SK-N-SH (cell line): ENCODE results near the gene ATXN2. TPM values are rescaled to one million over a fixed set of nuclear protein-coding genes. Genes with fewer than 3 reads are reported as not detected.
A peak's percentile ranks its signal among the peaks of the same experiment; 100 is the strongest.

Experiments used
- CTCF ChIA-PET: fragments of 300-600, 350-600 bp; formaldehyde crosslinking; extraction: SDS; loops from one replicate; lab custom pipeline; 2021; lab: Yijun Ruan, JAX
- POLR2A ChIA-PET: fragments of 350-600 bp; sonication (Branson Sonifier 250); formaldehyde crosslinking; extraction: SDS; loops from one replicate; lab custom pipeline; 2020; ENCODE audit warnings: antibody characterized with exemption, inconsistent platforms; lab: Yijun Ruan, JAX
- DNase-seq: peaks from one replicate; pipeline ENCODE4 v3.0.0; 2012
- H2AFZ ChIP-seq: fragments of 200-600 bp; sonication (generic); 2 replicates; pipeline ENCODE4 v1.8.1; 2016; ENCODE audit warnings: antibody characterized with exemption, mild to moderate bottlenecking, low read depth
- H3F3A ChIP-seq: fragments of 200-600 bp; sonication (generic); replicated peaks from 2 replicates; pipeline ENCODE3; 2016; ENCODE audit warnings: antibody characterized with exemption, mild to moderate bottlenecking; ENCODE audit not compliant: insufficient read depth
- H3K27ac ChIP-seq, 2 experiments: fragments of 200-500 bp in 1 of 2; fragments of 200-600 bp in 1 of 2; sonication (Bioruptor generic) in 1 of 2; sonication (generic), shearing (Covaris generic) in 1 of 2; 2 replicates each; pipeline versions ENCODE4 v1.5.1 to v1.6.1; 2014 to 2016; ENCODE audit warnings: low read depth in 2 of 2, inconsistent platforms in 1 of 2, low read length in 1 of 2, mild to moderate bottlenecking in 1 of 2, mixed read lengths in 1 of 2
- H3K27me3 ChIP-seq: fragments of 200-600 bp; sonication (generic), shearing (Covaris generic); 2 replicates; pipeline ENCODE4 v1.6.1; 2016; ENCODE audit warnings: mixed run types; ENCODE audit not compliant: insufficient read depth
- H3K36me3 ChIP-seq, 2 experiments: fragments of 200-500 bp in 1 of 2; fragments of 200-600 bp in 1 of 2; sonication (Bioruptor generic) in 1 of 2; sonication (generic) in 1 of 2; replicated peaks in 1 of 2; 2 replicates each; pipeline versions ENCODE3 to v1.5.1; 2014 to 2016; ENCODE audit warnings: low read length in 1 of 2, mild to moderate bottlenecking in 1 of 2; ENCODE audit not compliant: insufficient read depth in 2 of 2, control insufficient read depth in 1 of 2
- H3K4me1 ChIP-seq, 2 experiments: fragments of 200-500 bp in 1 of 2; fragments of 200-600 bp in 1 of 2; sonication (Bioruptor generic) in 1 of 2; sonication (generic), shearing (Covaris generic) in 1 of 2; 2 replicates each; pipeline versions ENCODE4 v1.5.1 to v1.6.1; 2014 to 2016; ENCODE audit warnings: low read depth in 1 of 2, low read length in 1 of 2, mixed run types in 1 of 2; ENCODE audit not compliant: insufficient read depth in 2 of 2, control insufficient read depth in 1 of 2
- H3K4me2 ChIP-seq: fragments of 200-600 bp; sonication (generic), shearing (Covaris generic); 2 replicates; pipeline ENCODE4 v1.6.1; 2017; ENCODE audit warnings: mixed run types
- H3K4me3 ChIP-seq, 2 experiments: fragments of 200-500 bp in 1 of 2; fragments of 200-600 bp in 1 of 2; sonication (Bioruptor generic) in 1 of 2; sonication (generic), shearing (Covaris generic) in 1 of 2; 2 replicates each; pipeline versions ENCODE4 v1.5.1 to v1.8.1; 2014 to 2016; ENCODE audit warnings: low read depth in 2 of 2, inconsistent platforms in 1 of 2, low read length in 1 of 2, mild to moderate bottlenecking in 1 of 2, mixed read lengths in 1 of 2, moderate library complexity in 1 of 2
- H3K79me2 ChIP-seq: fragments of 200-600 bp; sonication (generic); 2 replicates; pipeline ENCODE4 v1.8.1; 2017; ENCODE audit warnings: mild to moderate bottlenecking; ENCODE audit not compliant: insufficient read depth
- H3K9ac ChIP-seq: fragments of 200-600 bp; sonication (generic); 2 replicates; pipeline ENCODE4 v1.6.1; 2017; ENCODE audit warnings: mixed run types
- H3K9me2 ChIP-seq: fragments of 200-600 bp; sonication (generic); 2 replicates; pipeline ENCODE4 v1.6.1; 2017; ENCODE audit warnings: mixed run types
- H3K9me3 ChIP-seq: fragments of 200-600 bp; sonication (generic); 2 replicates; pipeline ENCODE4 v1.6.1; 2017; ENCODE audit warnings: mixed run types, mild to moderate bottlenecking, moderate library complexity
- H4K20me1 ChIP-seq: fragments of 200-600 bp; sonication (generic); 2 replicates; pipeline ENCODE4 v1.6.1; 2017; ENCODE audit warnings: mild to moderate bottlenecking, mixed run types; ENCODE audit not compliant: insufficient read depth
- FOXM1 ChIP-seq: IDR thresholded peaks from 2 replicates; pipeline ENCODE4 v1.4.0; 2012; ENCODE audit warnings: low read depth, mild to moderate bottlenecking
- GABPA ChIP-seq: IDR thresholded peaks from 2 replicates; pipeline ENCODE4 v1.4.0; 2012; ENCODE audit warnings: low read depth, mild to moderate bottlenecking
- JUND ChIP-seq: IDR thresholded peaks from 2 replicates; pipeline ENCODE4 v1.4.0; 2012
- MXI1 ChIP-seq: IDR thresholded peaks from 2 replicates; pipeline ENCODE4 v1.6.1; 2012; ENCODE audit warnings: mild to moderate bottlenecking, low read depth, low read length, improper control_type of control experiment
- SIN3A ChIP-seq: IDR thresholded peaks from 2 replicates; pipeline ENCODE4 v1.6.1; 2012; ENCODE audit warnings: low read depth, mild to moderate bottlenecking, low read length, moderate library complexity, borderline replicate concordance
- TCF12 ChIP-seq: IDR thresholded peaks from 2 replicates; pipeline ENCODE4 v1.4.0; 2012
- YY1 ChIP-seq: IDR thresholded peaks from 2 replicates; pipeline ENCODE4 v1.4.0; 2012; ENCODE audit warnings: low read depth, mild to moderate bottlenecking
- whole genome bisulfite sequencing: methylation state at CpG from one replicate; pipeline ENCODE4 v1.1.6; 2017; ENCODE audit warnings: low lambda C conversion rate; 5-methylcytosine and 5-hydroxymethylcytosine counted together
- polyA plus RNA-seq, 3 experiments: library from polyadenylated mRNA; depleted of rRNA; stranded (reverse); fragments of >200 nt; gene quantifications; 2 replicates each; pipeline ENCODE4 v1.2.3, GENCODE V29; 2012
- TF ChIP-seq, protein P1 (sequence below): fragments of 150-350 bp; IDR thresholded peaks from 2 replicates; pipeline ENCODE4 v1.6.1; 2017; ENCODE audit warnings: antibody characterized with exemption, low read length, low read depth, borderline replicate concordance

The ATXN2 gene
- polyA plus RNA-seq, 1 of the 3 experiments (the other 2 are of a cell fraction), result 35.7 TPM

- Histone ChIP-seq H3K27me3 (no peaks in the 10 kb centered on the region), H3K4me2 (peak overlapping the region; percentile 99)
These were observed 187.8 kb downstream of the ATXN2 start for GRCh38 chr12:111411185-111411764.

GRCh38 chr12:111410431-111411184 lies 188.5 kb downstream of the ATXN2 start:
- ChIA-PET POLR2A (no interaction called here), CTCF (interaction anchor here (8.8 to 19.6 kb wide), 2 partner anchors 12 to 40 kb away, joined by 98 to 618 read pairs; no protein-coding TSS in a partner anchor)
- Histone ChIP-seq H3K79me2 (peaks cover 98% of the 10 kb centered on the region), H3K36me3 (no peaks in the 10 kb centered on the region), H3K4me1 (peaks cover 59 to 71% of the 10 kb centered on the region in 2 experiments; a peak in 3 of 4 replicates), H3F3A (peaks cover 48% of the 10 kb centered on the region), H3K4me2 (peak overlapping the region; percentile 99), H3K9ac (peak overlapping the region; percentile 43; the same call in 1 of the 2 replicates), H3K9me2 (no peaks in the 10 kb centered on the region), H3K27ac (peak overlapping the region; percentile 87 to 92)
- 53% methylated on average over 3 of the region's 12 CpGs for WGBS
- peak; percentile 76 for DNase-seq
- TF ChIP-seq MXI1 (peak; percentile 28; the same call in 1 of the 2 replicates), GABPA (peak; percentile 43; the same call in 1 of the 2 replicates), SIN3A (no peak), YY1 (0 out of 2 replicates have a peak, but pooled peaks have one; percentile 22)
- TF ChIP-seq, all 33 proteins: peak for 3
- Histone ChIP-seq H4K20me1 (peaks cover 24% of the 10 kb centered on the region), H3K9me3 (no peaks in the 10 kb centered on the region), H2AFZ (0 out of 2 replicates have a peak overlapping the region, but pooled peaks have one; percentile 0), H3K27me3 (no peaks in the 10 kb centered on the region), H3K4me3 (no peak overlapping the region)

More at GRCh38 chr12:111411185-111411764, 187.8 kb downstream of the ATXN2 start:
- Histone ChIP-seq H4K20me1 (peaks cover 28% of the 10 kb centered on the region), H3K9ac (peak overlapping the region; percentile 43; the same call in 1 of the 2 replicates), H3K36me3 (peaks cover 0 to 4% of the 10 kb centered on the region in 2 experiments), H3K4me3 (no peak overlapping the region), H3K9me2 (no peaks in the 10 kb centered on the region), H3K4me1 (peaks cover 59 to 71% of the 10 kb centered on the region in 2 experiments; a peak in 3 of 4 replicates), H3K27ac (peak overlapping the region; percentile 41 to 87), H3K9me3 (no peaks in the 10 kb centered on the region), H3K79me2 (peaks cover 100% of the 10 kb centered on the region), H3F3A (peaks cover 51% of the 10 kb centered on the region), H2AFZ (no peak overlapping the region)
- 91% methylated on average over 6 of the region's 8 CpGs for WGBS
- DNase-seq, result no peak
- TF ChIP-seq FOXM1 (no peak), YY1 (no peak), JUND (no peak), TCF12 (no peak)
- TF ChIP-seq, protein P1, sequence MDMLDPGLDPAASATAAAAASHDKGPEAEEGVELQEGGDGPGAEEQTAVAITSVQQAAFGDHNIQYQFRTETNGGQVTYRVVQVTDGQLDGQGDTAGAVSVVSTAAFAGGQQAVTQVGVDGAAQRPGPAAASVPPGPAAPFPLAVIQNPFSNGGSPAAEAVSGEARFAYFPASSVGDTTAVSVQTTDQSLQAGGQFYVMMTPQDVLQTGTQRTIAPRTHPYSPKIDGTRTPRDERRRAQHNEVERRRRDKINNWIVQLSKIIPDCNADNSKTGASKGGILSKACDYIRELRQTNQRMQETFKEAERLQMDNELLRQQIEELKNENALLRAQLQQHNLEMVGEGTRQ, result no peak
- POLR2A ChIA-PET, result no interaction called here
- CTCF ChIA-PET, result interaction anchor here (0.5 to 19.6 kb wide), 4 partner anchors 13 to 72 kb away, joined by 3 to 618 read pairs (median 50); no protein-coding TSS in a partner anchor
